ENCODE data around the gene BCAP31.
A peak's percentile ranks its signal among the peaks of the same experiment; 100 is the strongest.

GRCh38 chrX:153667956-153668396 is 56.2 kb downstream of the BCAP31 start:
- TF ChIP-seq CTCF (IDR thresholded peaks at IDR 0.05) (peak; percentile 33 to 75 (median 62)), POLR2A (IDR thresholded peaks at IDR 0.05) (no peak)
